IMR-90 (cell line): ENCODE results near the gene BEGAIN. TPM values are rescaled to one million over a fixed set of nuclear protein-coding genes. Genes with fewer than 3 reads are reported as not detected.

Experiments
- ATAC-seq: fragments of 200-7000 bp; cut with Tn5 transposase; 2 replicates; pipeline ENCODE4 v1.9.1; 2020; ENCODE audit warnings: low read depth, mild to moderate bottlenecking, moderate library complexity
- BruUV-seq: library from RNA; stranded (reverse); fragments of 400-500 nt; replicated peaks from 2 replicates; lab custom pipeline; 2021; lab: Mats Ljungman, UMichigan
- CTCF ChIA-PET: fragments of 300-600 bp; formaldehyde crosslinking; extraction: SDS; loops from one replicate; lab custom pipeline; 2021; ENCODE audit warnings: antibody characterized with exemption; lab: Yijun Ruan, JAX
- POLR2A ChIA-PET: fragments of 300-600 bp; sonication (Branson Sonifier 250); formaldehyde crosslinking; loops from one replicate; lab custom pipeline; 2022; ENCODE audit warnings: antibody characterized with exemption; ENCODE audit not compliant: unreplicated experiment; lab: Charles Lee
- DNase-seq: peaks from one replicate; pipeline ENCODE4 v3.0.0; 2013
- H2AFZ ChIP-seq: replicated peaks from 2 replicates; pipeline ENCODE3; 2013; ENCODE audit warnings: low read length, mild to moderate bottlenecking; ENCODE audit not compliant: poor library complexity
- H2AK5ac ChIP-seq: 2 replicates; pipeline ENCODE4 v1.6.1; 2013; ENCODE audit warnings: low read depth, low read length, inconsistent platforms
- H2AK9ac ChIP-seq: replicated peaks from 2 replicates; pipeline ENCODE3; 2013; ENCODE audit warnings: mild to moderate bottlenecking, low read depth, low read length, moderate library complexity; ENCODE audit not compliant: poor library complexity
- H2BK120ac ChIP-seq: 2 replicates; pipeline ENCODE4 v1.6.1; 2013; ENCODE audit warnings: low read depth, low read length, inconsistent platforms
- H2BK15ac ChIP-seq: 3 replicates; pipeline ENCODE4 v1.6.1; 2013; ENCODE audit warnings: low read depth, low read length, inconsistent platforms
- H2BK20ac ChIP-seq: 2 replicates; pipeline ENCODE4 v1.6.1; 2013; ENCODE audit warnings: low read depth, mild to moderate bottlenecking, inconsistent platforms, low read length, moderate library complexity
- H2BK5ac ChIP-seq: 2 replicates; pipeline ENCODE4 v1.6.1; 2013; ENCODE audit warnings: mild to moderate bottlenecking, low read depth, low read length, inconsistent platforms; ENCODE audit not compliant: poor library complexity, severe bottlenecking
- H3K14ac ChIP-seq: replicated peaks from 2 replicates; pipeline ENCODE4 v1.6.1; 2013; ENCODE audit warnings: low read depth, low read length, inconsistent platforms
- H3K18ac ChIP-seq: 2 replicates; pipeline ENCODE4 v1.6.1; 2013; ENCODE audit warnings: low read depth, low read length, control low read depth
- H3K23ac ChIP-seq: 2 replicates; pipeline ENCODE4 v1.6.1; 2013; ENCODE audit warnings: low read depth, low read length, inconsistent platforms
- H3K27ac ChIP-seq: 2 replicates; pipeline ENCODE4 v1.5.1; 2013; ENCODE audit warnings: mild to moderate bottlenecking, control low read depth, low read length; ENCODE audit not compliant: insufficient read depth
- H3K27me3 ChIP-seq: 2 replicates; pipeline ENCODE4 v1.6.1; 2013; ENCODE audit warnings: low read length; ENCODE audit not compliant: control insufficient read depth, insufficient read depth
- H3K36me3 ChIP-seq: 2 replicates; pipeline ENCODE4 v1.6.1; 2013; ENCODE audit warnings: low read length, mixed read lengths; ENCODE audit not compliant: control insufficient read depth, insufficient read depth
- H3K4ac ChIP-seq: 2 replicates; pipeline ENCODE4 v1.6.1; 2013; ENCODE audit warnings: low read depth, low read length, inconsistent platforms
- H3K4me1 ChIP-seq: 2 replicates; pipeline ENCODE4 v1.6.1; 2013; ENCODE audit warnings: low read length, mixed read lengths; ENCODE audit not compliant: control insufficient read depth, insufficient read depth
- H3K4me2 ChIP-seq: 2 replicates; pipeline ENCODE4 v1.6.1; 2013; ENCODE audit warnings: low read depth, mild to moderate bottlenecking, control low read depth, low read length, moderate library complexity
- H3K4me3 ChIP-seq: 2 replicates; pipeline ENCODE4 v1.5.1; 2013; ENCODE audit warnings: low read depth, mild to moderate bottlenecking, control low read depth, low read length, moderate library complexity; ENCODE audit not compliant: insufficient read depth
- H3K56ac ChIP-seq: 2 replicates; pipeline ENCODE4 v1.6.1; 2013; ENCODE audit warnings: low read length, inconsistent platforms; ENCODE audit not compliant: insufficient read depth; ENCODE audit errors: extremely low read depth
- H3K79me1 ChIP-seq, 2 experiments: 2 replicates each; pipeline ENCODE4 v1.6.1; 2013; ENCODE audit warnings: low read length in 2 of 2, inconsistent platforms in 1 of 2, low read depth in 1 of 2
- H3K9ac ChIP-seq: 2 replicates; pipeline ENCODE4 v1.6.1; 2013; ENCODE audit warnings: low read depth, low read length, control low read depth
- H3K9me1 ChIP-seq: 2 replicates; pipeline ENCODE4 v1.6.1; 2013; ENCODE audit warnings: low read length, inconsistent platforms; ENCODE audit not compliant: insufficient read depth
- H3K9me3 ChIP-seq: 2 replicates; pipeline ENCODE4 v1.6.1; 2013; ENCODE audit warnings: low read length; ENCODE audit not compliant: control insufficient read depth, insufficient read depth
- H4K20me1 ChIP-seq: 2 replicates; pipeline ENCODE4 v1.6.1; 2013; ENCODE audit warnings: low read length, inconsistent platforms; ENCODE audit not compliant: insufficient read depth
- H4K5ac ChIP-seq: 2 replicates; pipeline ENCODE4 v1.6.1; 2013; ENCODE audit warnings: mild to moderate bottlenecking, low read depth, low read length, control low read depth
- H4K8ac ChIP-seq, 2 experiments: 2 replicates each; pipeline ENCODE4 v1.6.1; 2013; ENCODE audit warnings: low read depth in 2 of 2, low read length in 2 of 2, control low read depth in 1 of 2, inconsistent platforms in 1 of 2
- H4K91ac ChIP-seq: 2 replicates; pipeline ENCODE4 v1.6.1; 2013; ENCODE audit warnings: low read depth, low read length, inconsistent platforms; ENCODE audit not compliant: insufficient read depth
- CHD1 ChIP-seq: IDR thresholded peaks from 2 replicates; pipeline ENCODE4 v1.6.1; 2012; ENCODE audit warnings: low read depth, low read length, improper control_type of control experiment
- RCOR1 ChIP-seq: IDR thresholded peaks from 2 replicates; pipeline ENCODE4 v1.6.1; 2012; ENCODE audit warnings: mild to moderate bottlenecking, low read length, improper control_type of control experiment; ENCODE audit not compliant: insufficient replicate concordance
- RFX5 ChIP-seq: IDR thresholded peaks from 2 replicates; pipeline ENCODE4 v1.8.0; 2012; ENCODE audit warnings: low read depth, mild to moderate bottlenecking, low read length, moderate library complexity
- WGBS, 2 experiments: methylation state at CpG; one replicate each; pipeline versions ENCODE4 v1.1.5 to v1.1.7; 2013; ENCODE audit warnings: missing lambda C conversion rate in 2 of 2; ENCODE audit not compliant: insufficient read length in 1 of 2; ENCODE audit errors: extremely low coverage in 2 of 2; 5-methylcytosine and 5-hydroxymethylcytosine counted together
- dilution Hi-C: fragments of 300-500 bp; cut with HindIII; formaldehyde crosslinking; loops from one replicate; pipeline ENCODE4 v1.14.3; 2018; ENCODE audit warnings: low sequenced_read_pairs; ENCODE audit not compliant: unreplicated experiment
- in situ Hi-C: fragments of 300-500 bp; cut with MboI; formaldehyde crosslinking; loops from 3 replicates; pipeline ENCODE4 v1.14.3; 2019; ENCODE audit warnings: low sequenced_read_pairs, inconsistent platforms, mixed read lengths
- intact Hi-C: fragments of 100-400 bp; cut with micrococcal nuclease; formaldehyde crosslinking; loops from 2 replicates; pipeline ENCODE4 v1.10.0; 2022
- polyA plus RNA-seq, 3 experiments: library from polyadenylated mRNA; depleted of rRNA; stranded (reverse); fragments of >200 nt; gene quantifications; 2 replicates each; pipeline ENCODE4 v1.2.3, GENCODE V29; 2012; ENCODE audit warnings: low replicate concordance in 1 of 3
- total RNA-seq: library from RNA; depleted of rRNA; stranded (reverse); fragments of >200 nt; gene quantifications from 2 replicates; pipeline ENCODE4 v1.2.3, GENCODE V29; 2012
- TF ChIP-seq, protein P1 (sequence below): conservative IDR thresholded peaks from 2 replicates; pipeline ENCODE4 v1.5.1; 2012; ENCODE audit warnings: mild to moderate bottlenecking, low read depth, low read length, improper control_type of control experiment

The BEGAIN gene
- total and polyA plus RNA-seq, 2 of the 4 experiments (the other 2 are of a cell fraction) = 0.18 to 0.99 TPM

DNA sequence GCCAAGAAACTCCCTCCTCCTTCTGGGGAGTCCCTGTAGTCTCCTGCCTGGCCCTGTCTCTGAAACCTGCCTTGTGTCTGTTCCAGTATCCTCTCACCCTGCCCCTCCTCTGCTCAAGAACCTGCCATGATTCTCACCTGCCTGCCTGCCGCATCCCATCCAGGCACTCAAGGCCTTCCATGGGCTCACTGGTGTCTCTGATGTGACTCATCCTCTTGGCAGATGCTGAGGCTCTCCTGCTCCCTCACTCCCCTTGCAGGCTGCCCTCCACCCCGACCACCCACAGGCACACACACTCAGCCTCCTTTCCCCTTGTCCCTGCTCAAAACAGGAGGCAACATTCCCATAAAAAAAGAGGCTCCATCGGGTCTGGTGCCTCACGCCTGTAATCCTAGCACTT, 5.8 kb upstream of the BEGAIN start:
- no peak overlapping the region for H2AFZ ChIP-seq
- no peak overlapping the region for H2BK20ac ChIP-seq
- H3K23ac ChIP-seq = no peak overlapping the region
- H3K27me3 ChIP-seq = peaks cover 73% of the 10 kb centered on the region
- no peaks in the 10 kb centered on the region; the same call in 1 of the 2 replicates for H4K20me1 ChIP-seq
- H3K9me1 ChIP-seq = no peaks in the 10 kb centered on the region
- no peak overlapping the region for H3K18ac ChIP-seq
- ChIA-PET CTCF (no interaction called here), POLR2A (no interaction called here)
- H3K79me1 ChIP-seq = no peaks in the 10 kb centered on the region
- no peak overlapping the region for H3K9ac ChIP-seq
- in situ Hi-C loops (no loop called here), intact Hi-C loops (no loop called here), dilution Hi-C loops (no loop called here)
- no peak overlapping the region for H2AK5ac ChIP-seq
- no peak overlapping the region for H4K8ac ChIP-seq
- DNase-seq (no peak), ATAC-seq (no peak)
- no peak overlapping the region for H3K56ac ChIP-seq
- WGBS, 2 experiments = 23% methylated on average over 2 of the region's 4 CpGs; no CpG with 5 or more reads in 1 of the 2 experiments
- no peak for TF ChIP-seq RCOR1
- no peak for TF ChIP-seq CHD1
- TF ChIP-seq, protein P1, sequence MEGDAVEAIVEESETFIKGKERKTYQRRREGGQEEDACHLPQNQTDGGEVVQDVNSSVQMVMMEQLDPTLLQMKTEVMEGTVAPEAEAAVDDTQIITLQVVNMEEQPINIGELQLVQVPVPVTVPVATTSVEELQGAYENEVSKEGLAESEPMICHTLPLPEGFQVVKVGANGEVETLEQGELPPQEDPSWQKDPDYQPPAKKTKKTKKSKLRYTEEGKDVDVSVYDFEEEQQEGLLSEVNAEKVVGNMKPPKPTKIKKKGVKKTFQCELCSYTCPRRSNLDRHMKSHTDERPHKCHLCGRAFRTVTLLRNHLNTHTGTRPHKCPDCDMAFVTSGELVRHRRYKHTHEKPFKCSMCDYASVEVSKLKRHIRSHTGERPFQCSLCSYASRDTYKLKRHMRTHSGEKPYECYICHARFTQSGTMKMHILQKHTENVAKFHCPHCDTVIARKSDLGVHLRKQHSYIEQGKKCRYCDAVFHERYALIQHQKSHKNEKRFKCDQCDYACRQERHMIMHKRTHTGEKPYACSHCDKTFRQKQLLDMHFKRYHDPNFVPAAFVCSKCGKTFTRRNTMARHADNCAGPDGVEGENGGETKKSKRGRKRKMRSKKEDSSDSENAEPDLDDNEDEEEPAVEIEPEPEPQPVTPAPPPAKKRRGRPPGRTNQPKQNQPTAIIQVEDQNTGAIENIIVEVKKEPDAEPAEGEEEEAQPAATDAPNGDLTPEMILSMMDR = no peak
- TF ChIP-seq RFX5 = no peak
- no peak overlapping the region for H3K4me3 ChIP-seq
- H4K91ac ChIP-seq = no peak overlapping the region
- no peak overlapping the region for H4K5ac ChIP-seq
- no peak overlapping the region for H2BK15ac ChIP-seq
- H2BK120ac ChIP-seq = no peak overlapping the region
- no TSS peak for BruUV-seq
- no peaks in the 10 kb centered on the region for H3K9me3 ChIP-seq
- no peak overlapping the region for H3K4me2 ChIP-seq
- H2AK9ac ChIP-seq = no peak overlapping the region
- no peak overlapping the region for H3K4ac ChIP-seq
- no peaks in the 10 kb centered on the region for H3K36me3 ChIP-seq
- no peak overlapping the region for H3K27ac ChIP-seq
- no peak overlapping the region for H2BK5ac ChIP-seq
- no peak overlapping the region for H3K14ac ChIP-seq
- no peaks in the 10 kb centered on the region for H3K4me1 ChIP-seq
